ENCODE measurements around the gene TRPM3.

TRPM3 gene

DNA sequence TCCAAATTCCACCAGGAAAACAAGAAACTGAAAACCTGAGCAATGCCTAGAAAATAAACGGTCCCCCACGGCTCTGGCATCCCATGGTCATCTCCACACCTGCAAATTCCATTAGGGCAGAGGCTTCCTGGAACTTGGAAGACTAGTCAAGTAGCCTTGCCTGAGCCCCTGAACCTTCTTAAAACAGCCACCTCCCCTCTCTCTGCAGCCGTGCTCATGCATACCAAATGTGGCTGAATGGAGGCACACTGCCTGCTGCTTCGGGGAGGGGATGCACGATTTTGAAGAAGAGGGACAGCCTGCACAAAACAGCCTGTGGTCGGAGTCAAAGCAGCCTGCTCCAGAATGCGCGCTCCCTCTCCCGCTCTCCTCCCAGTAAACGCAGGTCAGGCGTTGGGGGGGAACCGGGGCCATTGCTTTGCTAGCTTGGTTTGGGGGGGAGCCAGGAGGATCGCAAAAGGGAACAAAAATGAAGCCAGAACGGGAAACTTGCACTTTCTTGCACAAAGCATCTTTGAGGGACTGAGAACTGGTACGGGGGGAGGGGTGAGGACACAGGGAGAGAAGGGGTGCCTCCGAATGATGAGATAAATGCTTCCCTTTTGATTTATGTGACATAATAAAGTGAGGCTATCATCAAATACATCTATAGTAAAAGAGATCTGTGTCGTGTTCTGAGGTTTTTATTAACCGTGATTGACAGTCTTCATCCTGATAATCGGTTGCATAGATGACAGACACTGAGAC lies at the start of gene TRPM3:
Gene TRPM3, minus strand, starts transcription at position 347 of the 747 bp plus-strand sequence. Its CDS starts 267 bp downstream, at position 80.
- no peak for DNase-seq

DNA sequence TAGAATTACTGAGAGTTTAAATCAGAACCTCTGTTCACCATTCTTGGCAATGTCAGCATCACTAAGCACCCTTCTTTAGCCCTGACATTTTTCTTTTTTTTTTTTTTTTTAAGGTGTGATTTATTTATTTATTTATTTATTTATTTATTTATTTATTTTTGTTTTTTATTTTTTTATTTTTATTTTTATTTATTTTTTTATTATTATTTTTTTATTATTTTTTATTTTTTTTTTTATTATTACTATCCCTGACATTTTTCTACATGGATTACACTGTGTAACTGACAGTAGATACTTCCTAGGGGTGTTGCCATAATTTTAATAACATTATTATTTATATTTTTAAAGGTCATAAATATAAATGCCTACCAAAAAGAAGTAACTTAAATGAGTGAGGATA lies 47.0 kb upstream of the TRPM3 start:
- no peak for DNase-seq

- no peak for DNase-seq
Observed at GRCh38 chr9:71162126-71162525, 40.7 kb upstream of the TRPM3 start.

DNA sequence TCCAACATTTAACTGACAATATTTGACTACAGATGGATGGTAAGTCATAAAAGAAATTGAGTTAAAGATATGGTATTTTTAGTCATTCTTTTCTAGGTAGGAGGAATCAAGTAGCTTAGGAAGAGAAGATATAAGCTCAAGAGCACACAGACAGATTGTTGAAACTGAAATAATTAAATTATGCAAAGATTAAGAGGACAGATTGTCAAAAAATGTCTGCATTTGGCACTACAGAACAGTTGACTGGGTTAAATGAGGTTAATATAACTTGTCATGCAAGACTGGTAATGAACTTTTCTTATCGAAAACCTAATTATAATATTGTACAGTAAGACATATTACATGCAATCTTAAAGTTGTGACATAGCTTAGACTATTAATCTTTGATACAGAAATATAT lies 36.3 kb upstream of the TRPM3 start:
- DNase-seq: no peak

DNA sequence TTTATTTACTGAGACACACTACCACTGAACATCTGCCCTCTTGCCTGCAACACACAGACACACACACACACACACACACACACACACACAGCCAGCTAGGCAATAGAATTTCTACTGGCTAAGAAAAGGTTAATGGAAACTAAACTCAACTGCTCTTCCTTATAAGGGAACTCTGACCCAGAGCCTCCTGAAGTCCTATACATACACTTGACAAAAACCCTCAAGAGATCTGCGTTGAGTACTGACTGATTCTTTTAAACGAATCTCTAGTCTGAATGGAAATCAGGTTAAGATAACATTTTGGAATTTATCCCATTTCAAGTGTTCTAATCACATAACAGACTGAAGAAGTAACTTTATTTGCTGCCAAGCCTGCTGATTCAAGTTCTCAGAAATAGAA lies 25.9 kb upstream of the TRPM3 start:
- no peak for DNase-seq

DNA sequence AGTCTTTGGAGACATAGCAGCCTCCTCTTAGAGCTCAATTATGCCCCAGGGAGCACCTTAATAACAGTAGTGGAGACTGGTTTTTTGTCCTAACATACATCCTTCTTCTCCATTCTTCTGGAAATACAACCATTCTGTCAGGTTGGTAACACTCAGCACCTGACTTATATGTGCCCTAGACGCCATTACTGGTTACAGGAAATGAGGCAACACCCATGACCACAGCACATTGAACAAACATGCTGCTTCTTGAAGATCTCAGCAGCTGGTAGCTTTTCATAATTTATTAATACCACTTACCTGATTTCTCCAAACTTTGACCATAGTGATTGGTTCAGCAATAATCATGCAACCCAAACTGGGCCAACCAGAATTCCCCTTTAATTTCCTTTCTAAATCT lies 25.1 kb upstream of the TRPM3 start:
- no peak for DNase-seq

GRCh38 chr9:71145179-71145578 lies 23.8 kb upstream of the TRPM3 start:
- DNase-seq: no peak

DNA sequence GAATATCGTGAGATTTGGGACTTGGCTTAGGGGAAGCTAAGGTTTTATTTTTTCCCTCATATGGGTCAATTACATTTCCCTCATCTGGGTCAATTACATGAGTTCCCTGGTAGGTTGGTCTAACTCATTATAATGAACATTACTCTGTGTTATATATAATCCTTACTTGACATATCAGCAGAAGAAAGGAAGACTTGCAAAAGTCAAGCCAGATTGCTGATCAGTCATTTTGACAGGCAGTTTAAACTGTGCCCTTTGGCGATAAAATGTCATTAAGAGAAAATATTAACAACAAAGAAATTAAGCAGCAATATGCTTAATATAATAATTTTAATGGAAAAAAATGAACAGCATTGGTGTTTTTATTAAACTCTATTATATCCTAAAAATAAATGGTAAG lies 23.1 kb upstream of the TRPM3 start:
- DNase-seq: no peak

GRCh38 chr9:71136696-71137095 lies 15.3 kb upstream of the TRPM3 start:
- no peak for DNase-seq

DNA sequence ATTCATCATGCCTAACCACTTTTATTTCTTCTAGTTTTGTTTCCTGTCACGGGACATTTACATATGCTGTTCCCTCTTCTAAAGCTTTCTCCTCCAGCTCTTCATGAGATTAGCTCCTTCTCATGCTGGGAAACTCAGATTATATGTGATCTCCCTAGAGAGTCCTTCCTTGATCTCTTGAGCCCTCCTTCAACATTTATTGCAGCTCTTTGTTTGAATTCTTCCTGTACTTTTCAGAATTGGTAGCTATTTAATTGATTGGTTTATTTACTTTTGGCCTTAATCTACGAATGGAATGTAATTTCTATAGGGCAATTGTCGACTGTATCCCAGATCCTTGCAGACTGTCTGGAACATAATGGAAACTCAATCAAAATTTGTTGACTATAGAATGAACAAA lies 9.7 kb upstream of the TRPM3 start:
- DNase-seq: no peak

DNA sequence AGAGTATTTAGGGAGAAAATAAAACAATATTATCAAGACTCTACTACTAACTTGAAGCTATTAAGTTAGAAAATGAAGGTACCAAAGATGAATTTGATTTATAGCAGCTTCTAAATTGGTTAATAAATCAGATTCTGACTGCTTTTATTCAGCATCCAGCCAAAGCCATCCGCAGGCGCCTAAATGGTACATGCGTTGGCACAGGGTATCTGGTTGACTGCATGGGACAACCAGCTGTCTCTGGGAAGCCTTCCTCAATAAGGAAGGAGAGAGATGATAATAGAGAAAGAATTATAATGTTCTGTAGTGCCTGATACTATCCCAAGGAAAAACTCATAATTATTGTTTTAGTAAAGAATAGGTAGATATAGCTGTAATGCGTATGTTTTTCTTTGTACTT lies 9.1 kb upstream of the TRPM3 start:
- DNase-seq: no peak

DNA sequence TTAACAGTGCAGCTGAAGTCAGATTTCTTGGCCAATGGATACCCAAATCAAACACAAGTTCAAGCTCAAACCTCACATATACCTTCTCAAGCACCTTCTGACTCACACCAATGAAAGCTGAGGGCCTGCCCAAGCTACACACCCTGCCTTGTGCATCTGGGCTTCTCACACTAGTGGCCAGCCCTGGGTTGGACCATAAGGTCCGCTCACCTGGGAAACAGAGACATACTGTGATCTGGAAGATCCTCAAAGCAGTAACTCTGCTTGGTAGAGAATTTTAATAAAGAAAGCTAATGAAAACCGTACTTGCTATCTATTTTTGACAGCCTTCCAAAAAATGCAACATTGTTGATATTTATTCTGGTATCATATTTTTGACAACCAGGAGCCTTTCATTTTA lies 7.4 kb upstream of the TRPM3 start:
- DNase-seq: no peak

- DNase-seq: no peak
Observed at GRCh38 chr9:71127301-71127700, 5.9 kb upstream of the TRPM3 start.

GRCh38 chr9:71122421-71122820 lies 1.0 kb upstream of the TRPM3 start:
- DNase-seq: no peak

- no peak for DNase-seq
Observed at GRCh38 chr9:71122022-71122275, 528 bp upstream of the TRPM3 start.

- DNase-seq: no peak
Observed at GRCh38 chr9:71120501-71121247, 747 bp downstream of the TRPM3 start.

DNA sequence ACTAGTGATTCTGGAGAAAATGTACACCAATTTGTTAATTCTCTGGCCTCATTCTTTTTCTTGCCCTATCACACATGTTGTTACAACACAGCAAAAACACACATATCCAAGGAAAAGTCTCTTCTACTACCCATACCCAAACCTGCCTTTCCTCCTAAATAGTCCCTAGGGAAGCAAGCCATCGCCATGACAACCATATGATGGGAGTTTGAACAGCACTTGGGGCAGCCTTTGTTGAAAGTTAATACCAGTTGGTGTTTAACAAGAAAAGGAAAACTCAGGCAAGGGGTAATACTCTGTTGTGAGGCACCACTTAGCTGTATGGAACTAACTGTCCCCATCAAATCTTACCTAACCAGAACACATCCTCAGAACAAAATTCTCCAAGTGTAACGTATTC lies 1.7 kb downstream of the TRPM3 start:
- DNase-seq: no peak

DNA sequence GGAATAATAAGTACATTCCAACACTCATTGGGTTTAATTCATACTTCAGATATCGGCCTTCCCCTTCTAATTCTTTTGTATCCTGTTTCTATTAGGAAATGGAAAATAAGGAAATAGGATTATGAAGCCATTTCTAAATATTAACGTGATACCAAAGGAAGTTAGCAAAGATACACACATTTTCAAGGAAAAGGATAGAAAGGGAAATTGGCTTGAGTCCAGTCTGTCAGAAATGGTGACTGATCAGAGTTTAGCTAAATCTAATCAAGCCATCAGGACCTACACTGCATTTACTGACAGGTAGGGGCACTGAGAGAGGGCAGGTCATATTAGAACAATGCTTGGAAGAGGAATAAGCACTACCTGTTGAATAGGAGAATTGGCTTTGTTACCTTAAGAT lies 3.1 kb downstream of the TRPM3 start:
- no peak for DNase-seq

- DNase-seq: no peak
Observed at GRCh38 chr9:71115448-71115975, 5.9 kb downstream of the TRPM3 start.

- DNase-seq: no peak
Observed at GRCh38 chr9:71112866-71113265, 8.6 kb downstream of the TRPM3 start.

DNA sequence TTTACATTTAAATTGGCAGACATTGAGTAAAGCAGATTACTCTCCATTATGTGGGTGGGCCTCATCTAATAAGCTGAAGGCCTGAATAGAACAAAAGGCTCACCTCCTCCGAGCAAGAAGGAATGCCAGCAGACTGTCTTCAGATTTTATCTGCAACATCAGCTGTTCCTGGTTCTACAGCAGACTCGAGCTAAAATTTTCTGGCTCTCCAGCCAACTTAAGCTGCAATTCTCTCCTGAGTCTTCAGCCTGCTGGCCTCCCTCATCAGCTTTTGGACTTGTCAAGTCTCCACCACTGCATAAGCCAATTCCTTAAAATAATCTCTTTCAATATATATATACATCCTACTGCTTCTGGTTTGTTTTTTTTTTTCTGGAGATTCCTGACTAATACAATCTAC lies 12.5 kb downstream of the TRPM3 start:
- DNase-seq: no peak

GRCh38 chr9:71106992-71107391 lies 14.4 kb downstream of the TRPM3 start:
- no peak for DNase-seq

GRCh38 chr9:71105192-71105591 lies 16.2 kb downstream of the TRPM3 start:
- DNase-seq: no peak

DNA sequence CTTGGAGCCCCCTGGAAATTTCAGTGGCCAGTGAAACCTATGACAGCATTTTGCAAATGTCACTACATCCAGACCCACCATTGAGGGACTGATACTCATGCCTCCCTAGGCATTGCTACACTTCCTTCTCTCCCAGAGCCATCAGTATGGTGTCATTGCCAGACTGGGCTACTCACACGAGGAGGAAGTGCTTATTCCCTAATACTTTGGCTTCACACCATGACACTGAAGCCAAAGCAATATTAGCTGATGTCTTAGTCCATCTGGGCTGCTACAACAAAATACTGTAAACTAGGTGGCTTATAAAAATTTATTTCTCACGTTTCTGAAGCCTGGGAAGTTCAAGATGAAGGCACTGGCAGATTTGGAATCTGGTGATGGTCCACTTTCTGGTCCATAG lies 22.6 kb downstream of the TRPM3 start:
- no peak for DNase-seq

DNA sequence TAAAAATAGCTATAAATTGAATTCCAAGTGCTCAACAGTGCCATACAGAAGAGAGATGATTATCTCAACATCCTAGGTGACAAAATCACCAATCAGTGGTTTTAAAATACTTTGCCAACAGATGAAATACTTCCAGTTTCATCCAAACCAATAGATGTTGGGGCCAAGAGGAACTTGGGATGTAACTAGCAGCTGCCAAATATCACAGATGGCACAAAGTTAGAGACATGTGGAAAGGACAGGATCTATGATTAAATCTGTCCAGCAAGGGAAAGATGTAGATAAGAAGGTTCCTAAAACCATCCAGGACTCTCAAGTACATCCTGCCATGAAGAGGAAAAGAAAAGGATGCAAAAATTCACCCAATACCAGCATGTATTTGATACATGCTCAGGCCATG lies 23.8 kb downstream of the TRPM3 start:
- DNase-seq: no peak

All from activated T-cell treated with anti-CD3 and anti-CD28 coated beads, Interleukin-2, amount 50 U/mL, for 48 hours (primary cell).